ENCODE measurements around the gene MPRIP.

Gene MPRIP

GRCh38 chr17:17026163-17026562 lies 16.1 kb upstream of the MPRIP start:
- TF ChIP-seq CTCF (IDR thresholded peaks at IDR 0.05), result no peak
- Histone ChIP-seq H3K4me3 (ENCODE audit: low read depth, low read length) (no peak overlapping the region), H3K4me1 (no peaks in the 10 kb centered on the region)

GRCh38 chr17:17027442-17028058 lies 14.7 kb upstream of the MPRIP start:
- Histone ChIP-seq H3K27me3 (ENCODE audit: control insufficient read depth, insufficient read depth, low read length) (no peaks in the 10 kb centered on the region), H3K9me3 (ENCODE audit: control insufficient read depth, low read length) (no peaks in the 10 kb centered on the region), H3K4me2 (ENCODE audit: low read length) (no peak overlapping the region), H3K79me2 (no peaks in the 10 kb centered on the region), H3K36me3 (ENCODE audit: control insufficient read depth, insufficient read depth, low read length) (no peaks in the 10 kb centered on the region), H2AFZ (no peak overlapping the region), H3K27ac (no peak overlapping the region), H3K4me3 (ENCODE audit: low read depth, low read length) (no peak overlapping the region), H3K4me1 (peaks cover 10% of the 10 kb centered on the region), H3K9ac (no peak overlapping the region)
- TF ChIP-seq CTCF (IDR thresholded peaks at IDR 0.05), result no peak

More at GRCh38 chr17:17026163-17026562, 16.1 kb upstream of the MPRIP start:
- Histone ChIP-seq H3K27ac (no peak overlapping the region), H3K36me3 (ENCODE audit: control insufficient read depth, insufficient read depth, low read length) (no peaks in the 10 kb centered on the region), H3K79me2 (no peaks in the 10 kb centered on the region), H2AFZ (no peak overlapping the region), H3K9ac (no peak overlapping the region), H3K27me3 (ENCODE audit: control insufficient read depth, insufficient read depth, low read length) (no peaks in the 10 kb centered on the region), H3K4me2 (ENCODE audit: low read length) (no peak overlapping the region), H3K9me3 (ENCODE audit: control insufficient read depth, low read length) (no peaks in the 10 kb centered on the region)

- H3K4me3 ChIP-seq (ENCODE audit: low read depth, low read length), result no peak overlapping the region
- no peaks in the 10 kb centered on the region for H3K9me3 ChIP-seq (ENCODE audit: control insufficient read depth, low read length)
- no peaks in the 10 kb centered on the region for H3K79me2 ChIP-seq
- no peak overlapping the region for H3K27ac ChIP-seq
- peak overlapping the region; percentile 16 for H2AFZ ChIP-seq
- H3K4me1 ChIP-seq, result peaks cover 10% of the 10 kb centered on the region
- no peak for TF ChIP-seq CTCF (IDR thresholded peaks at IDR 0.05)
- H3K4me2 ChIP-seq (ENCODE audit: low read length), result no peak overlapping the region
- H3K27me3 ChIP-seq (ENCODE audit: control insufficient read depth, insufficient read depth, low read length), result no peaks in the 10 kb centered on the region
- no peaks in the 10 kb centered on the region for H3K36me3 ChIP-seq (ENCODE audit: control insufficient read depth, insufficient read depth, low read length)
- no peak overlapping the region for H3K9ac ChIP-seq
Observed at GRCh38 chr17:17028059-17028877, 14.0 kb upstream of the MPRIP start.

- Histone ChIP-seq H2AFZ (no peak overlapping the region), H3K4me1 (peaks cover 10% of the 10 kb centered on the region), H3K9ac (no peak overlapping the region), H3K4me2 (ENCODE audit: low read length) (no peak overlapping the region), H3K27me3 (ENCODE audit: control insufficient read depth, insufficient read depth, low read length) (no peaks in the 10 kb centered on the region), H3K9me3 (ENCODE audit: control insufficient read depth, low read length) (no peaks in the 10 kb centered on the region), H3K4me3 (ENCODE audit: low read depth, low read length) (no peak overlapping the region), H3K36me3 (ENCODE audit: control insufficient read depth, insufficient read depth, low read length) (no peaks in the 10 kb centered on the region), H3K79me2 (no peaks in the 10 kb centered on the region), H3K27ac (no peak overlapping the region)
- TF ChIP-seq CTCF (IDR thresholded peaks at IDR 0.05), result no peak
Observed at GRCh38 chr17:17028878-17029535, 13.2 kb upstream of the MPRIP start.
